NT2/D1 (cell line): Measurements from ENCODE around the gene NFYA.

Experiments used
- DNase-seq: peaks from one replicate; pipeline ENCODE4 v3.0.0-alpha.2; 2011; ENCODE audit warnings: low read depth, low spot score
- H3K27me3 ChIP-seq: 2 replicates; pipeline ENCODE4 v1.6.0; 2011; ENCODE audit warnings: mild to moderate bottlenecking; ENCODE audit not compliant: insufficient read length, insufficient read depth
- H3K36me3 ChIP-seq: 2 replicates; pipeline ENCODE4 v1.6.1; 2011; ENCODE audit warnings: mild to moderate bottlenecking, low read length, mixed read lengths; ENCODE audit not compliant: insufficient read depth, insufficient read length
- H3K4me1 ChIP-seq: 2 replicates; pipeline ENCODE4 v1.5.1; 2011; ENCODE audit not compliant: insufficient read depth, insufficient read length
- H3K4me3 ChIP-seq: 2 replicates; pipeline ENCODE4 v1.5.1; 2011; ENCODE audit warnings: low read depth; ENCODE audit not compliant: insufficient read length
- H3K9ac ChIP-seq: 2 replicates; pipeline ENCODE4 v1.6.0; 2011; ENCODE audit warnings: low read depth; ENCODE audit not compliant: insufficient read length
- H3K9me3 ChIP-seq: 2 replicates; pipeline ENCODE4 v1.5.1; 2011; ENCODE audit warnings: mild to moderate bottlenecking, low read length; ENCODE audit not compliant: insufficient read depth
- SUZ12 ChIP-seq: IDR thresholded peaks from 2 replicates; pipeline ENCODE4 v1.6.1; 2011; ENCODE audit not compliant: insufficient read length, insufficient read depth; ENCODE audit errors: extremely low read depth
- YY1 ChIP-seq: IDR thresholded peaks from 2 replicates; pipeline ENCODE4 v1.6.1; 2011; ENCODE audit not compliant: insufficient read length, insufficient read depth
- ZNF274 ChIP-seq: IDR thresholded peaks from 2 replicates; pipeline ENCODE4 v1.6.1; 2011; ENCODE audit warnings: mild to moderate bottlenecking, low read depth, low read length

Gene NFYA

DNA sequence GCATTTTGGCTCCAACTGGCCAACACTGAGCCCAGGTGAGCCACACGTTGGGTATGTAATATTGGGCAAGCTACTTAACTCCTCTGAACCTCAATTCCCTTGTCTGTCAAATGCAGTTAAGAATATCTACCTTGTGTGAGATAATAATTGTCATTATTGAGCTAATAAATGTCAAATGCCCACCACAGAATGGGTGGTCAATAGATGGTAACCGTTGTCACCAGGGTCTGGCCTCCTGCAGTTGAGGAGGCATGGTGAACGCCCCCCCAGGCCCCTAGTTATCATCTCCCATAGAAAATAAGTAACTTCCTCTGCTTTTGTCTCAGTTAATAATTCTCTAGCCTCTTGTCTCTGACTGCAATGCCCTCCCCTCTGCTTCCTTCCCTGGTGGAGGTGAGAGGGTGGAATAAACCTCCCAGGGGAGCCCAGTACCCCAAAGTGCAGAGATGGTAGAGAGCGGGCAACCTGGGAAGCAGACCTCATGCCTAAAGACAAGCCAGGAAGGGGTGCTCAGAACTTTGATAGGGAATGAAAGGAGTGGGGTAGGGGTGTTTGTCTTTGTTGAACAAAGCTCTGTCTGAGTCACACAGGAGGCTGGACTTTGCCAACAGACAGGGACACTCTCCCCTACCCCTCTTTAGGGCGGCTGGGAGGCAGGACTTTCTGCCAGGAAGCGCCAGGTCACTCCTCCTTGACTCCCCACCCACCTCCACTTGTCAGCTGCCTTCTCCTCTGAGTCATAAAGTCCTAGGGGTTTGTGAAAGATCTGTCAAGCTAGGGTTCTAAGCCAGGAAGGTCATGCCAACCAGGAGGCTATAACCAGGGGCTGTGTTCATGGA is 32.5 kb upstream of the NFYA start:
- Histone ChIP-seq H3K36me3 (no peaks in the 10 kb centered on the region), H3K9me3 (no peaks in the 10 kb centered on the region), H3K27me3 (no peaks in the 10 kb centered on the region), H3K9ac (no peak overlapping the region), H3K4me3 (no peak overlapping the region), H3K4me1 (peaks cover 2% of the 10 kb centered on the region)
- DNase-seq = no peak
- no peak for TF ChIP-seq ZNF274
- TF ChIP-seq YY1 = no peak
- TF ChIP-seq SUZ12 = no peak

DNA sequence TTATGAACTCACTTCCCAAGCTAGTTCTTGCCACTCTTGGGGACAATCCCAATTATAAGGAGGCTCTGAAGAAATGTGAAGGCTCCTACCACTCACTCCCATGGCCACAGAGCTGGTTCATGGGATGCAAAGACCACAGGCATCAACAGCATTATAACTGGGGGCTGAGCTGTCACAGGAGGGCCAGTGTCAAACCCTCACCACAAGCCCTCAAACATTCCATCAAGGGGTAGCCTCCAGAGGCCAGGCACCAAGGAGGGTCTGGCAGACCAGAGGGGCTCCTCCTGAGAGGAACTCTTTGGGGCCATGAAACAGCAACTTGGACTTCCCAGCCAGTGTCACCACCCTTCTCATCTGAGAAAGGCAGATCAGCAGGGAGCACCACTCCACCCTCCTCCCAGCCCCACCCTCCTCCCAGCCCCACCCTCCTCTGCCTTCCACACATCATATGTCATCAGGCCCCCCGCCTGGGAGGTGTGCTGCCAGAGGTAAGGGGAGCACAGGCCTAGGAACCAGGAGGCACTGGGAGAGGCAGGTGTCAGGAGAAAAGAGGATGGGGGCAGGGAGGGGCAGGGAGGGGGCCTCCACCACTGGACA is 31.7 kb upstream of the NFYA start:
- Histone ChIP-seq H3K9me3 (no peaks in the 10 kb centered on the region), H3K9ac (no peak overlapping the region), H3K4me1 (peaks cover 5% of the 10 kb centered on the region), H3K4me3 (no peak overlapping the region), H3K27me3 (no peaks in the 10 kb centered on the region), H3K36me3 (no peaks in the 10 kb centered on the region)
- no peak for TF ChIP-seq ZNF274
- TF ChIP-seq SUZ12 = no peak
- TF ChIP-seq YY1 = no peak
- DNase-seq = no peak

DNA sequence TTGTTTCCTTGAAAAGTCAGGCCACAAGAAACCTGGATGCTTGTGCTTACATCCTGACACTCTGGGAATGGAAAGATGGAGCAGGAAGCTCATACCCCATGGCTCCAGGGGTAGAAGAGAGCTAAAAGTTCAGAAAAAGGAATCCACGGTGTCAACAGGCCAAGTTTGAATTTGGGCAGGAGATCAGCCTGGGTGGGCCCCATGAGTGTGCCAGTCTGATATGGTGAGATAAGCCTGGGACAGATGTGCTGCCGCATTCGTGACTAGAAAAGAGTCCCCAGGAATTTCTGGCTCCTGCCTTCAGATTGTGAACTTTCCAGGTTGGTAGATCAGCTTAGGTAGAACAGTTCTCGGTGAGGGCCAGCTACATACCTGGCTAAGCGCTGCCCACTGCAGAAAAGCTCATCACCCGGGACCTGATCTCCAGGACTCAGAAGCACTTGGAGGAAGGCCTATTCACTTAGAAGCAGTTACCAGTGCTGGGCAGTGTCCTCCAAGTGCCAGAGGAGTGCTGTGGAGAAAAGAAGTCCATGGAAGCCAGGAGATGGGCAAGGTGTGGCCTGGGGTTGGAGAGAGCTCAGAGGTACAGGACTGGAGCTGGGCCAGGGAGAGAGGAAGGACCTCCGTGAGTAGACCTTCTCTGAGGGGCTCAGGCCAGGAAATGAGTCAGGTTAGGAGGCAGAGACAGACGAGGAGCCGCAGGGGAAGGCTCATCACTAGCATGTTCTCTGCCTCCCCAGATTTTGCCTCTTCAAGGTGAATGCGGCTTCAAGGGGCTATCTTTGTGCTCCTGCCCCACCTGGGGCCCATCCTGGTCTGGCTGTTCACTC is 30.3 kb upstream of the NFYA start, which contains the start of gene TSPO2:
Gene TSPO2, plus strand, starts transcription at position 242 of the 830 bp plus-strand sequence. Its CDS starts 519 bp downstream, at position 761.
- Histone ChIP-seq H3K36me3 (no peaks in the 10 kb centered on the region), H3K9ac (no peak within 1 kb of the TSS), H3K9me3 (no peaks in the 10 kb centered on the region), H3K4me1 (peaks cover 5% of the 10 kb centered on the region), H3K27me3 (no peaks in the 10 kb centered on the region), H3K4me3 (no peak within 1 kb of the TSS)
- no peak for TF ChIP-seq SUZ12
- no peak for TF ChIP-seq ZNF274
- TF ChIP-seq YY1 = no peak
- no peak for DNase-seq

DNA sequence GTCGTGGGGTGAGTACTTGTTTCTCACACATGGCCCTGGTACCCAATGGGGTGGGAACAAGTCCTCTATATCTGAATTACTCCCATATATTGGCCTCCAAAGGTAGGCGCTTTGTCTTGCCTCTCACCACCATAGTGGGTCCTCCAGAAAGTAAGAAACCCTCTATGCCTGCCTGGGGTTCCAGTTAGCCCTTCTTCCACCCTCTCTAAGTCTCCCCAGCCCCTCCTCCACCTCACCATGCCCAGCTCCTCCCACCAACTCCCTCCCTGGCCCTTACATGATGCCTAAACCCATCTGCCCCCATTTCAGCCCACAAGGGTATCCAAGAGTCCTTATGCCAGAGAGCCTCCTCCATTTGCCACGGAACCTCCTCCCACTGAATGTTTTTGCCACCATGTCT is 29.6 kb upstream of the NFYA start:
- no peak overlapping the region for H3K4me3 ChIP-seq
- no peak for DNase-seq
- H3K36me3 ChIP-seq = no peaks in the 10 kb centered on the region
- H3K4me1 ChIP-seq = peaks cover 5% of the 10 kb centered on the region
- H3K9ac ChIP-seq = no peak overlapping the region
- H3K9me3 ChIP-seq = no peaks in the 10 kb centered on the region
- TF ChIP-seq SUZ12 (no peak), ZNF274 (no peak), YY1 (no peak)
- no peaks in the 10 kb centered on the region for H3K27me3 ChIP-seq

DNA sequence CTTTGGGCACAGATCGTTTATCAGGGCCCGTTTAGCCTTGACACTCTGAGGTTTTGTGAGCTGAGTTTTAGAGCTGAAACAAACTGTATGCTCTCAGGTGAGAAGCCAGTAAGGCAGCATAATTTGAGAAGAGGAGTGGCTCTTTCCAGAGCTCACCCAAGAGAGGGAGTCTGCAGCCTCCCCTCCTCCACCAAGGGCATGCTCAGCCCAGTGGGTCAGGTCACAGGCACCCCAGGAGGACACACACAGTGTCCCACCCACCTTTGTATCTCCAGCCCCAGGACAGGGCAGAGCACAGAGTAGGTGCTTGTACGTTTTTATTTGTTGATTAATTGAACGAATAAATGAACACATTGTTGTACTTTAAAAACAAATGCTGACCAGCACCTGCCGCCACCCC is 27.1 kb upstream of the NFYA start:
- Histone ChIP-seq H3K27me3 (no peaks in the 10 kb centered on the region), H3K4me3 (no peak overlapping the region), H3K9ac (no peak overlapping the region), H3K9me3 (no peaks in the 10 kb centered on the region), H3K36me3 (no peaks in the 10 kb centered on the region), H3K4me1 (peaks cover 2% of the 10 kb centered on the region)
- TF ChIP-seq YY1 (no peak), SUZ12 (no peak)
- no peak for DNase-seq

DNA sequence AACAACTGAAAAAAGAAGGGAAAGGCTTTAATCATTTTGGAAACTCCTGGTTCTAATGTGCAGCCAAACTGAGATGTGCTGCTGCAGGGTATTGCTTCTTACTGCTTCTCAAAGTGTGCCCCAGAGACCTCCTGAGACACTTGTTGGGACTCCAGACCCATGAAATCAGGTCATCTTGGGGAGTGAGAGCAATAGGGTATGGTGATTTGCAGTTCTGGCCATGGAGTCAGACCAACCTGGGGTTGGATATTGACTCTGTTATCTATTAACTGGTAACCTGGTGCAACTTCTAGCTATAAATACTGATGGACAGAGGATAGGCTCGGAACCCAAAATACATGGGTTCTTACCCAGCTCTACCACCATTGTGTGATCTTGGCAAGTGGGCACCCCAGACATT is 26.7 kb upstream of the NFYA start:
- no peak for TF ChIP-seq YY1
- no peak for TF ChIP-seq ZNF274
- no peak for TF ChIP-seq SUZ12
- Histone ChIP-seq H3K27me3 (no peaks in the 10 kb centered on the region), H3K4me1 (peaks cover 2% of the 10 kb centered on the region), H3K9me3 (no peaks in the 10 kb centered on the region), H3K9ac (no peak overlapping the region), H3K4me3 (no peak overlapping the region), H3K36me3 (no peaks in the 10 kb centered on the region)
- no peak for DNase-seq

DNA sequence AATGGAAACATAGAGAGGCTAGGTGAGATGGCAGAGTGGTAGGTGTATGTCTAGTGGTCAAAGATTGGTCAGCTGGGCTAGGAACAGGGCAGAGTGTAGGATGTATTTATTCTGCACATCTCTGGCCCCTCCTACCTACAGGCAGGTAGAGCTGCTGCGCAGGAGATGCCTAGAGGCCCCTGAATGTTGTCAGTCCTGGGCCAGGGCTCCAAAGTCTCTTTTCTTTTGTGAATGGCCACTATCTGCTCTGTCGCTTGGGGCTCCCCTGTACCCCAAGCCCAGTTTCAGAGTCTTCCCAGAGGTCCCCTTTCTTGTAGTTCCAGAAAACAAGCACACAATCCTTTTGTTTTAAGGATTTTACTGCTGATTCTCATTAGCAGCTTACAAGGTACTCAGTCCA is 25.5 kb upstream of the NFYA start:
- Histone ChIP-seq H3K9me3 (no peaks in the 10 kb centered on the region), H3K36me3 (no peaks in the 10 kb centered on the region), H3K4me1 (peaks cover 2% of the 10 kb centered on the region), H3K4me3 (no peak overlapping the region), H3K9ac (no peak overlapping the region), H3K27me3 (no peaks in the 10 kb centered on the region)
- TF ChIP-seq SUZ12 (no peak), YY1 (no peak), ZNF274 (no peak)
- DNase-seq = no peak
